ENCODE results near the gene CDA. TPM values are rescaled to one million over a fixed set of nuclear protein-coding genes. Genes with fewer than 3 reads are reported as not detected.

Gene CDA
- total RNA-seq, 2 donors from 2014 or later, result 1.3 to 24.3 TPM

DNA sequence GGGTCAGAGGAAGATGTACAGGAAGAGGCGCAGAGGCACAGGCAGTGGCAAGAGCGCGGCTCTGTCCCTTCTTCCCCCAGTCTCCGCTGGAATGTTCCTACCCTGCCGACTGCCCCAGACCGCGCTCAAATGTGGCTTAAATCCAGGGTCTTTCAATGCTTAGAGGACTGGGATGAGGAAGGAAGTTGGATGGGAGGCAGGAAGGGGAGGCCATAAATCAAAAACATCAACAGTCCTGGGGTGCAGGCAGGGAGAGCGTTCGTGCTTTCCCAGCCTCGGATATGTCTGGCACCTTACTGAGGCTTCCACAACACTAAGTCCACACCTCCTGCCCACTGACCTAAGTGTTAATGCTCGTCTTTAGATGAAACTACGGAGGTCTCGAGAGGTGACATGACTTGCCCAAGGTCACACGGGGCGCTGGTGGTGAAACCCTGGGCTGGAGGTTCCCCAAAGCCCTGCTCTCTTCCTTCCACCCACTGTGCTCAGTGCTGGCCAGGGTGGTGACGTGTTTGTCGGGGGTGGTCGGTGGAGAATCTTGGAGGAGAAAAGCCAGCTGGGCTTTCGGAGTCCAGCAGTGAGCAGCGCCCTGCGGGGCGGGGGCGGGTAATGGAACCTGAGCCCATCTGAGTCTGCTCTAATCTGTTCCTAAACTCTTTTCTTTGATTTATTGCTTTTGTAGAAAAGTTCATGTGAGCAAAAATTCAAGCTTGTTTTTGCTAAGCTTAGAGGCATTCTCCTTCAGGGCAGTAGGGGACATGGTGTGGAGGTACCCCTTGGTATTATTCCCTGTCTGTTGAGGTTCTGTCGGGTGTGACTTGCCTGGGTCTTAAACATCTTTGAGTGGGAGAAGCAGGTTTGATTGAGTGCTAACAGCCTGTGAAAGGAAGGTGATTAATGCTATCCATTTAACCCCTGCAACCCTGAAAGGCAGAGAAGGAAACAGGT is 708 bp downstream of the CDA start:
- H3K4me3 Mint-ChIP-seq, result peak overlapping the region; percentile 60
- peak overlapping the region; percentile 66 for H3K4me3 ChIP-seq (ENCODE audit: low read length)

DNA sequence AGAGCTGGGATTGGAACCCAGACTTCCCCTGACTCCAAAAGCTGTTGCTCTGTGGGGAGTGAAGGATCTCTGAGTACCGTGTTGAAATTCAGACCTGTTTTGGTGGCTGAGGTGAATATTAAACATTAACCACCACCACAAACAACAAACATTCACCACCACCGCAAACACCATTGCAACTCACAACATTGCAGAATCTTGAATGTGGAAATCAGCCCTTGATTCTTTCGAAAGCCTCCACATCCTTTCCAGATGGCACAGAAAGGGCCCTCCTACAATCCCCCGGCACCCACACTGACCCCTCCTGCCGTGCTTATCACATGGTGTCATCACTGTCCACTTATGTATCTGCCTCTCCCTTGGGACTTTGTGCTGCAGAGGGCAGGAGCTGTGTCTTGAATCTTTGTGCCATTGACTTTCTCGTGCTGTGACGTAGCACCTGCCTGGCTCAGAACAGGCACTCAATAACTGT is 1.4 kb downstream of the CDA start:
- Mint-ChIP-seq H3K27ac (peak overlapping the region; percentile 82), H3K4me1 (peaks cover 28% of the 10 kb centered on the region), H3K36me3 (ENCODE audit: low read depth) (no peaks in the 10 kb centered on the region), H3K4me3 (peak overlapping the region; percentile 60), H3K9me3 (no peaks in the 10 kb centered on the region), H3K27me3 (ENCODE audit: insufficient read depth) (peaks cover 3% of the 10 kb centered on the region)
- Histone ChIP-seq H3K9me3 (ENCODE audit: control insufficient read depth, low read length) (no peaks in the 10 kb centered on the region), H3K27me3 (ENCODE audit: control insufficient read depth, insufficient read depth, low read length, poor library complexity, severe bottlenecking) (peaks cover 5% of the 10 kb centered on the region), H3K27ac (ENCODE audit: low read depth, low read length) (no peak overlapping the region), H3K4me3 (ENCODE audit: low read length) (peak overlapping the region; percentile 66), H3K36me3 (ENCODE audit: control insufficient read depth, insufficient read depth, low read length) (no peaks in the 10 kb centered on the region), H3K9ac (ENCODE audit: extremely low read depth, low read length, poor library complexity, severe bottlenecking) (no peak overlapping the region), H3K4me1 (ENCODE audit: control insufficient read depth, insufficient read depth, low read length) (peaks cover 11% of the 10 kb centered on the region)
- DNase-seq, result no peak
- 53 to 70% methylated on average over 3 to 6 of the region's 7 CpGs for WGBS, 2 experiments (ENCODE audit: insufficient coverage in 1 of 2, insufficient read length in 1 of 2)
- TF ChIP-seq, protein P1, sequence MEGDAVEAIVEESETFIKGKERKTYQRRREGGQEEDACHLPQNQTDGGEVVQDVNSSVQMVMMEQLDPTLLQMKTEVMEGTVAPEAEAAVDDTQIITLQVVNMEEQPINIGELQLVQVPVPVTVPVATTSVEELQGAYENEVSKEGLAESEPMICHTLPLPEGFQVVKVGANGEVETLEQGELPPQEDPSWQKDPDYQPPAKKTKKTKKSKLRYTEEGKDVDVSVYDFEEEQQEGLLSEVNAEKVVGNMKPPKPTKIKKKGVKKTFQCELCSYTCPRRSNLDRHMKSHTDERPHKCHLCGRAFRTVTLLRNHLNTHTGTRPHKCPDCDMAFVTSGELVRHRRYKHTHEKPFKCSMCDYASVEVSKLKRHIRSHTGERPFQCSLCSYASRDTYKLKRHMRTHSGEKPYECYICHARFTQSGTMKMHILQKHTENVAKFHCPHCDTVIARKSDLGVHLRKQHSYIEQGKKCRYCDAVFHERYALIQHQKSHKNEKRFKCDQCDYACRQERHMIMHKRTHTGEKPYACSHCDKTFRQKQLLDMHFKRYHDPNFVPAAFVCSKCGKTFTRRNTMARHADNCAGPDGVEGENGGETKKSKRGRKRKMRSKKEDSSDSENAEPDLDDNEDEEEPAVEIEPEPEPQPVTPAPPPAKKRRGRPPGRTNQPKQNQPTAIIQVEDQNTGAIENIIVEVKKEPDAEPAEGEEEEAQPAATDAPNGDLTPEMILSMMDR (conservative IDR thresholded peaks at IDR 0.05), result no peak

More for the DNA sequence above, 708 bp downstream of the CDA start:
- H3K9me3 Mint-ChIP-seq, result no peaks in the 10 kb centered on the region
- TF ChIP-seq, protein P1 (conservative IDR thresholded peaks at IDR 0.05), result no peak
- Histone ChIP-seq H3K27ac (ENCODE audit: low read depth, low read length) (no peak overlapping the region), H3K9ac (ENCODE audit: extremely low read depth, low read length, poor library complexity, severe bottlenecking) (peak overlapping the region; percentile 16), H3K9me3 (ENCODE audit: control insufficient read depth, low read length) (no peaks in the 10 kb centered on the region), H3K4me1 (ENCODE audit: control insufficient read depth, insufficient read depth, low read length) (peaks cover 11% of the 10 kb centered on the region), H3K36me3 (ENCODE audit: control insufficient read depth, insufficient read depth, low read length) (no peaks in the 10 kb centered on the region), H3K27me3 (ENCODE audit: control insufficient read depth, insufficient read depth, low read length, poor library complexity, severe bottlenecking) (peaks cover 5% of the 10 kb centered on the region)
- peak; percentile 86 for DNase-seq
- H3K4me1 Mint-ChIP-seq, result peaks cover 28% of the 10 kb centered on the region
- H3K36me3 Mint-ChIP-seq (ENCODE audit: low read depth), result no peaks in the 10 kb centered on the region
- peak overlapping the region; percentile 82 for H3K27ac Mint-ChIP-seq
- WGBS, 2 experiments (ENCODE audit: insufficient coverage in 1 of 2, insufficient read length in 1 of 2), result 42 to 49% methylated on average over 15 to 24 of the region's 24 CpGs
- H3K27me3 Mint-ChIP-seq (ENCODE audit: insufficient read depth), result peaks cover 3% of the 10 kb centered on the region

DNA sequence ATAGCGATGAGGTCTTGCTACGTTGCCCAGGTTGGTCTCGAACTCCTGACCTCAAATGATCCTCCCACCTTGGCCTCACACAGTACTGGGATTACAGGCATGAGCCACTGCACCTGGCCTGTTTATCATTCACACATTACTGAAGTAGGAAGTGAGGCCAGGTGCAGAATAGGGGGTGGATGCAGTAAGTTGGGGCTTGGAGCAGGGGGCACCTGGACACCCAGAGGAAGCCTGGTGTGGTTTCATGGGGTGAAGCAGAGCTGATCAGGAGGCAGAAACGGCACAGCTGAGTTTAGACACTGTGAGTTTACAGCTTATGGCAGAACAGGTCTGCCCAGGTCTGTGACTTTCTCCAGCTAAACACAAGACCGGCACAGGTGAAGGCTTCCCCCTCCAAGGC is 4.9 kb downstream of the CDA start:
- Histone ChIP-seq H3K36me3 (ENCODE audit: control insufficient read depth, insufficient read depth, low read length) (no peaks in the 10 kb centered on the region), H3K9ac (ENCODE audit: extremely low read depth, low read length, poor library complexity, severe bottlenecking) (no peak overlapping the region), H3K9me3 (ENCODE audit: control insufficient read depth, low read length) (no peaks in the 10 kb centered on the region), H3K4me1 (ENCODE audit: control insufficient read depth, insufficient read depth, low read length) (peaks cover 11% of the 10 kb centered on the region), H3K27ac (ENCODE audit: low read depth, low read length) (no peak overlapping the region), H3K27me3 (ENCODE audit: control insufficient read depth, insufficient read depth, low read length, poor library complexity, severe bottlenecking) (peaks cover under 1% of the 10 kb centered on the region), H3K4me3 (ENCODE audit: low read length) (no peak overlapping the region)
- 91 to 98% methylated on average over 5 of the region's 5 CpGs for WGBS, 2 experiments (ENCODE audit: insufficient coverage in 1 of 2, insufficient read length in 1 of 2)
- no peak overlapping the region for H3K27ac Mint-ChIP-seq
- H3K36me3 Mint-ChIP-seq (ENCODE audit: low read depth), result no peaks in the 10 kb centered on the region
- H3K27me3 Mint-ChIP-seq (ENCODE audit: insufficient read depth), result peaks cover under 1% of the 10 kb centered on the region
- H3K9me3 Mint-ChIP-seq, result no peaks in the 10 kb centered on the region
- DNase-seq, result no peak
- TF ChIP-seq, protein P1 (conservative IDR thresholded peaks at IDR 0.05), result no peak
- H3K4me1 Mint-ChIP-seq, result peaks cover 23% of the 10 kb centered on the region
- no peak overlapping the region for H3K4me3 Mint-ChIP-seq

Measured in endodermal cell (in vitro differentiated cells).